ENCODE results near the gene SLC4A7.
"Not testable (repeated sequence)": the region's sequence is repeated elsewhere in the genome, so short reads cannot be mapped to it uniquely, and the experiment has no call there.

The SLC4A7 gene

GRCh38 chr3:27357665-27358258 lies 126.4 kb downstream of the SLC4A7 start:
- DNase-seq: no peak

GRCh38 chr3:27356976-27357375 lies 127.2 kb downstream of the SLC4A7 start:
- no peak for DNase-seq

DNA sequence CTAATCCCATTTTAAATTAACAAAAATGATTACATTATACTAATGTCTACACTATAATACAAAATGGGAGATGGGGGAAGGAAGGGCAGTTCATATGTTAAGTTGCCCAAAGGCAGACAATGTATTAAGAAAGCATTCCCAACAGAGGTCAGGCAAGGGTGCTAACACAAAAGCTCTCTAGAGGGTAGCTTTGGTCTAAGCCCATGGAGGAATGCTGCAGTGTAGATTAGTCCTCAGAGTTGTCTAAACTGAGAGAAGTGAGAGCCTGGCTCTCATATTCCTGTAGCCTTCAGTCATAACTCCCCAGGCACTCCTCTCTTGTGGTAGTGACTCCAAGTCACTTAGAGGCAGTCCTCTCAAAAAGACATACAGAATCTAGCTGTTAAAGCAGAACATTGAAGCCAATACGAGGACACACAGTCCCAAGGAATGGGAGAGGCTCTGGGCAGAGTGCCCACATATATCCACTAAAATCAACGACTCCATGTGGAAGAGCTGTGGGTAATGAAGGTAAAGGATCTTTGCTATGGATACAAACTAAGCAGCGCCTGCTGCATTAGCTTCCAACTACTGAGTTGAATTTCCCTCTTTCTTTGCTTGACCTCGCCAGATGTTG lies 129.5 kb downstream of the SLC4A7 start:
- DNase-seq: no peak

DNA sequence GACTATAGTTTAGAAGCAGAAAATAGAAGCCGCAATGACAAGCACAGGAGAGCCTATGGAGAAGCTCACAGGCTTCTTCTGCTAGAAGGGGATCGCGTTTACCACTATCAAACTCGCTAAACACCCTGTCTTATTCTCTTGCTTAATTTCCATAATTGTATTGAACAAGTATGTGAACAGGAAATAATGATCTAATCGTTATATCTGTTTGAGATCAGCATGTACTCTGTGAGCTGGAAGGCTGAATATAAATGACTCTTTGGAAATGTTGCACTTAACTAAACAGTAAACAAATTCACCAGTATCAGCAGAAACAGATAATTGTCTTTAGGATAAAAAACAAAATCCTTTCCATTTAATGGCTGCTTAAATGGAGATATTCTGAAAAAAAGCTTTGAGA lies 130.0 kb downstream of the SLC4A7 start:
- no peak for DNase-seq

DNA sequence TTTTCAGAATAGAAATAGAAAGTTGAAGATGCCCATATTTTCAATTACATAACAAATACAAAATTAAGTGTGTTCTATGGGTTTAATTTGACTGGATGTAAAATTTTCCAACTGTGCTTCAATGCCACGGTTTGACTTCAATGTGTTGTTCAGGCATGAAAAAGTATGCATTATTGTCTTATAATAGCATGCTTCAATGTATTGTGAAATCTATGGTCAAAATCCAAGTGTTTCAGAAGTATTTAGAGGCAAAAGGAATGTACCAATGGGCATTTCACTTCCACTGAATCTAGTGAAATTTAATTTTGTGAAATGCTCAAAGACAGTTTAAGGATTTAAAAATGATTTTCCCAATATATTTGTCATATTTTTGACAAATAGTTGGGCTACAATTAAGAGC lies 131.0 kb downstream of the SLC4A7 start:
- no peak for DNase-seq

- DNase-seq: no peak
These were observed 132.1 kb downstream of the SLC4A7 start for GRCh38 chr3:27352047-27352446.

GRCh38 chr3:27349832-27350231 lies 134.4 kb downstream of the SLC4A7 start:
- no peak for DNase-seq

DNA sequence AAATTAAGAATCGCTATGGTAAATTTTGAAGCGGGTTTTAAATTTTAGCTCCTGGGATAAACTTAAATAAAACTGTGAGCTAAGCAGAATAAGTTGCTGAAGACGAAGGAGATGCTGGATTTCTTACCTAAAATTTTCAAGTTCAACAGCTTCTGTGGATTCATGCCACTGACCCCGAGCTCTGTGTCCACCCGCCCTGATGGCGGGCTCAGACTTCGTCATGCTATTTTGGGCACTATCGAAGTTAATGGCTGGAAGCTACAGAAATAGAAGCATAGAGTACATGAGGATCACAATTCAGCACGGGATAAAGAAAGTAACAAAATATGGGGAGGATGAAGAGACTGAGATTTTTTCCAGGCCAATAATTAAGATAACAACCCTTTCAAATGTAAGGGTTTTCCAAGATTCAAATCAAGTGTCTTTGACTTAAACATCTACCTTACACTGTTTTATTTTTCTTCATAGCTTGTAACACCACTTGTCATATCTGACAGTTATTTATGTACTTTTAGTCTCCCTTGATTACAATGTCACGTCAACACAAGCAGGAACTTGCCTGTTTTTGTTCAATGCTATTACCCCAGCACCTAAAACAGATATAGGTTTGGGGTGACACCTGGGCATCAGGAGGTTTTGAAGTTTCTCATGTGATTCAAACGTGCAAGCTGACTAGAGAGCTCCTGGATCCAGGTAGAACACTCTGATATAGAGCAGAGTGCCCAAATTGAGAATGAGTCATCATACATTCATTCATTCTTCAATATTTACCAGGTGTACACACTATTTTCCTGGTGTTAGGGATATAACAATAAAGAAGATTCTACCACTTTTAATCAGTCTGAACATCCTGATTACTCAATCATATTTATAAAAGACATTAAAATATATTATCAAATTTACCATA lies 138.0 kb downstream of the SLC4A7 start:
- DNase-seq: no peak

DNA sequence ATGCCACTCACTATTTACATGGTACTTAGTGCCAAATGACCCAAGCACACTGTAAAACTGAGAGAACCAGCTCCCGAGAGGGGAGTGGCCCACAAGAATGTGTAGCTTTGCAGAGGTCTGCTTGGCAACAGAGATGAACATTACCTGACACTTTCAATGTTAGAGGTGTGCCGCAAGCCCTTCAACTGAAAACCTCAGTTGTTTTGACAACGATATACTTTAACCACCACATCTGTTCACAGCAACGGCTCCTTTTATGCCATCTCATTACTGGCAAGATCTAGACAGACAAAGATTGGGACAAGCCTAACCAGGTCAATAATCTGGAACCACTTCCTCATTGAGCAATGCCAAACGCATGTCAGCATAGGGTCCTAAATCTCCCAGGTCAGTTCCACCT lies 138.7 kb downstream of the SLC4A7 start:
- no peak for DNase-seq

DNA sequence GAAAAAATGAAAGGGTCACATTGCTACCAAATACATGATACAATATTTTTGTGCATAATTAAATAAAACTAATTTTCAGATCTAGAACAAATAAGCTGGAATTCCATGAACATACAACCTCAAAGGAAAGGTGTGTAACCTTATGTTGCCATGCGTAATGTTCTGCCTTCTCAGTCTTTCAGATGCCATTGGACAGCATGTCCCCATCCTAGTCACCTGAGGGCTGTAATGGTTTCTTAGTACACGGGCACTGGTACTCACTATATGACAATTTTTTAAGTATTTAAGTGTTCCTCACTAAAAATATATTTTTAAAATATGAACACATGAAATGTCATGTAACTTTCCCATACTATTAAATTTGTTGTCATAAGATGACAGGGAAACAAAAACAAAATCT lies 139.1 kb downstream of the SLC4A7 start:
- DNase-seq: no peak

DNA sequence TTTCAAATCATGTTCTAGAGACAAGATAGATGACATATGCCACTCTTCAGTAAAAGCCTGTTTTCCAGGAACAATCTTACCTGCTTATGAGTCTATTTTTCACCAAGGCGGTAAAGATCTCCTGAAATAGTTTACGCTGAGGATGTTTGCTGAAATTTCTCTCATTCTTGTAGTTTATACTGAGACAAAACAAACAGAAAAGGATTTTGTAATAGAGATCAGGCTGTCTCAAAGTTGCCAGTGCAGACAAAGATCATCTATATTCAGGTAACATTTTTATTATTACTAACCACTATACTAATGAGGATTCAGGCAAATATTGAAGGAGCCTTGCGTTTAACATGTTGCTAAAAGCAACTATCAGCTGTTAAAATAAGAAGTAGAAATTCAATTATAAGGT lies 140.0 kb downstream of the SLC4A7 start:
- DNase-seq: no peak

DNA sequence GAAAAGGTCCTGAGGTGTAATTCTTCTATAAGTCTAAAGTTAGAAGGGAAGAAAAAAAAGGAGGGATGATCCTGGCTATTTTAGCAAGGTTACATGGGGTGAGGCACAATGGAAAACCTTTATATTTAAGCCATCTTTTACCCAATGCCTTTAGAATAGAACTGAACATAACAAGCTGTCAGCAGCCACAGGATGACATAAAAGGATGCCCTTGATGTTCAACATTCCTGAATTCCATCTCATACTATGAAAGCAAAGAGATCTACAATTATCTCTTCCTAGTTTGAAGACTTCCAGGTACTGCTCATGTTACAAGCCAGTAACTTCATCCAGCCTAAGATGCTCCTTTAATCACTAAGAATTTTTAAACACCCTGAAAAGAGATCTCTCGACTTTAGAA lies 141.9 kb downstream of the SLC4A7 start:
- DNase-seq: no peak

GRCh38 chr3:27340534-27340933 lies 143.7 kb downstream of the SLC4A7 start:
- no peak for DNase-seq

GRCh38 chr3:27335571-27335970 lies 148.6 kb downstream of the SLC4A7 start:
- DNase-seq: no peak

DNA sequence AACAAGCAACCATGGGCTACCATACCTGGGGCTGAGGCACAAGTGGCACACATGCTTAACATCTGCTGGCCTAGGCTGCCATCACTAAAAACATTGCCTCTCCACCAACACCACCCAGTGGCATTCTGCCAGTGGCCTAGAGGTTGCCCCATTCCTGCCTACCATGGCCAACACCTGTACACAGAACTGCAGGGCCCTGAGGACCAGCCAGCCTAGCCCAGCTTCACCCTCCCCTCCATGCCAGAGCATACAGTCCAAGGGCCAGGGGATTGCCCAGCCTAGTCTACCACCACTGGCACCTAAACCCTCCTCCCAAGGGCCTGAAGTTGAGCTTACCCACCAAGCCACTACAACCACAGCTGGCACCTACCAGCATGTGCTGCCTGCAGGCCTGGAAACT lies 150.3 kb downstream of the SLC4A7 start:
- no peak for DNase-seq

DNA sequence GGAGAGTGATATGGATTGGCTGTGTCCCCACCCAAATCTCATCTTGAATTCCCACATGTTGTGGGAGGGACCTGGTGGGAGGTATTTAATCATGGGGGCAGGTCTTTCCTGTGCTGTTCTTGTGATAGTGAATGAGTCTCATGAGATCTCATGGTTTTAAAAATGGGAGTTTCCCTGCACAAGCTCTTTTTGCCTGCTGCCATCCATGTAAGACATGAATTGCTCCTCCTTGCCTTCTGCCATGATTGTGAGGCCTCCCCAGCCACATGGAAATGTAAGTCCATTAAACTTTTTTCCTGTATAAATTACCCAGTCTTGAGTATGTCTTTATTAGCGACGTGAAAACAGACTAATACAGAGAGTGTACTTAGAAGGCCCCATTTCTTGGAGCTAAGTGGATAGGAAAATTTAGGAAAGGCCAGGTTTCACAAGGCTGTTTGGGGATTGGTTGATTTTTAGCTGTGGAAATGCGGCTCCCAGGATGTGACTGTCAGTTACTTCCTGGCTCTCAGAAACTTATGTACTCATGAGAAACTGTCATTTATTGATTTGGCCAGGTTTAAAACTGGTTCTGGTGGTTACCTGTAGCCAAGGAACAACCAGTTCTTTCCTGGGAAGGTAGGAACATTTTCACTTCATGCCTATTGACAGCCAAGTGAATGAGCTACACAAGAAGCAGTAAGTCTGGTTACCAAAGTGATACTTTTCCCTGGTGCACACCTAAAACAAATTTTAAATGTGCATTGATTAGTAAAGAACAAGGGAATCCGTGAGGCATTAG lies 155.0 kb downstream of the SLC4A7 start:
- not testable (repeated sequence) for DNase-seq

- DNase-seq: no peak
These were observed 157.3 kb downstream of the SLC4A7 start for GRCh38 chr3:27326629-27327545.

GRCh38 chr3:27326202-27326601 lies 158.0 kb downstream of the SLC4A7 start:
- no peak for DNase-seq

- DNase-seq: no peak
These were observed 158.8 kb downstream of the SLC4A7 start for GRCh38 chr3:27325419-27325818.

GRCh38 chr3:27324686-27325085 lies 159.5 kb downstream of the SLC4A7 start:
- no peak for DNase-seq

DNA sequence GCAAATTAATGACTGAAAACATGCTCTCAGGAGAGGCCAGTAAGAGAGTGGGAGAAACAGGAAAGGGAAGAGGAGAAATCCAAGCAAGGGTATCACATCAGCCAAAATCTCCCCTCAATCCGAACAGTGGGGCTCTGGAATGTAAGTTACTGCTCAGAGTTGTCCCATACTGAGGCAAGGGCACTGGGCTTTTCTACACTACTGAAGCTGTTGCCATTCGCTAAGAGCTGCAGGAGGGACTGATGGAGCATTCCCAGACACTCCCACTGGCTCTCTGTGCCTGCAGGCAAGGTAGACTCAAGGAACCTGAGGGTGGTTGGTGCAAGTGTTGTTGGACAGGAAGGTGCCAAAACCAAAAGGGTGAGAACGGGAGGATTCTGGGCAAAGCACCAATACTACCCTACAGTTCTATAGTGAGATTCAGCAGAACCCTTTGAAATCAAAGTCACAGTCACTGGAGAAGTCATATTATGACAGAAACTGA lies 161.1 kb downstream of the SLC4A7 start:
- DNase-seq: no peak

Measured in NCI-H1092 (cell line).